Stomach (tissue), 9 donors: ENCODE data around the gene LRCH1. TPM values are rescaled to one million over a fixed set of nuclear protein-coding genes. Genes with fewer than 3 reads are reported as not detected.

Experiments used
- DNase-seq, 2 donors: peaks; one replicate each; pipeline versions ENCODE4 v3.0.0 to v3.0.0-alpha.2; 2013 to 2019
- H3K27ac ChIP-seq, 5 donors: fragments of 200-600 bp in 4 of 5; sonication (generic) in 4 of 5; one replicate each; pipeline ENCODE4 v1.5.1; 2013 to 2019; ENCODE audit warnings: mild to moderate bottlenecking in 1 of 5, moderate library complexity in 1 of 5
- H3K27me3 ChIP-seq, 3 donors: fragments of 200-600 bp; sonication (generic); one replicate each; pipeline ENCODE4 v1.5.1; 2017 to 2019; ENCODE audit warnings: mixed run types in 1 of 3
- H3K36me3 ChIP-seq, 4 donors: fragments of 200-600 bp; sonication (generic); 1 replicate in 3 of 4; 2 replicates in 1 of 4; pipeline ENCODE4 v1.5.1; 2016 to 2019
- H3K4me1 ChIP-seq, 4 donors: fragments of 200-600 bp; sonication (generic); one replicate each; pipeline ENCODE4 v1.5.1; 2016 to 2019
- H3K4me3 ChIP-seq, 4 donors: fragments of 200-600 bp; sonication (generic) in 3 of 4; one replicate each; pipeline ENCODE4 v1.5.1; 2016 to 2019; ENCODE audit warnings: mild to moderate bottlenecking in 1 of 4
- H3K9me3 ChIP-seq, 4 donors: fragments of 200-600 bp; sonication (generic); one replicate each; pipeline ENCODE4 v1.5.1; 2016 to 2019
- CTCF ChIP-seq, 7 experiments: fragments of 450-650 bp in 4 of 7; fragments of 200-600 bp in 3 of 7; sonication (generic) in 3 of 7; IDR thresholded peaks; one replicate each; pipeline ENCODE4 v1.5.1; 2016 to 2019; ENCODE audit warnings: antibody characterized with exemption in 7 of 7, control low read depth in 2 of 7, mild to moderate bottlenecking in 1 of 7
- EP300 ChIP-seq: sonication (generic); formaldehyde crosslinking; IDR thresholded peaks from one replicate; pipeline ENCODE4 v1.6.1; 2017; ENCODE audit warnings: antibody characterized with exemption
- POLR2A ChIP-seq, 4 donors: fragments of 450-650 bp; IDR thresholded peaks; one replicate each; pipeline ENCODE4 v1.6.1; 2016; ENCODE audit warnings: antibody characterized with exemption in 4 of 4, control low read depth in 2 of 4, mild to moderate bottlenecking in 1 of 4, moderate library complexity in 1 of 4
- POLR2AphosphoS5 ChIP-seq, 3 donors: sonication (generic); formaldehyde crosslinking; IDR thresholded peaks; one replicate each; pipeline ENCODE4 v1.6.1; 2016; ENCODE audit warnings: antibody characterized with exemption in 3 of 3
- WGBS, 5 donors: extraction: QIAGEN DNeasy Blood & Tissue Kit in 3 of 5; methylation state at CpG; one replicate each; pipeline versions ENCODE4 v1.1.5 to v1.1.7; 2013 to 2018; 5-methylcytosine and 5-hydroxymethylcytosine counted together
- intact Hi-C: fragments of 100-400 bp; cut with DNase I; formaldehyde crosslinking; loops from one replicate; pipeline ENCODE4 v1.15.1; 2023; ENCODE audit warnings: low total_unique reads
- polyA plus RNA-seq, 3 donors: library from polyadenylated mRNA; stranded (reverse); fragments of 200-250 nt; gene quantifications; one replicate each; pipeline ENCODE4 v1.2.3, GENCODE V29; 2013
- total RNA-seq, 5 donors: library from RNA; depleted of rRNA; stranded (reverse); fragments of >200 nt; gene quantifications; one replicate each; pipeline versions ENCODE4 v1.1.0 to v1.2.3, GENCODE V29; 2014 to 2016
- donor health status: healthy with polysubstance abuse.
- donor health status: Bipolar disorder and iron deficiency.
- donor health status: healthy.

Gene LRCH1
- total and polyA plus RNA-seq, 8 donors: 5.4 to 70.6 (median 19.4) TPM

GRCh38 chr13:46665248-46665632 is 112.3 kb downstream of the LRCH1 start:
- Histone ChIP-seq H3K27me3 (no peaks in the 10 kb centered on the region), H3K27ac (peak overlapping the region; percentile 64 to 88 (median 79)), H3K4me3 (no peak overlapping the region), H3K4me1 (peaks cover 62 to 97% (median 82%) of the 10 kb centered on the region in 4 donors), H3K36me3 (peaks cover 0 to 7% (median 6%) of the 10 kb centered on the region in 4 donors), H3K9me3 (no peaks in the 10 kb centered on the region)
- intact Hi-C loops: no loop called here
- TF ChIP-seq POLR2A (IDR thresholded peaks at IDR 0.05) (no peak), EP300 (no peak), POLR2AphosphoS5 (IDR thresholded peaks at IDR 0.05) (no peak), CTCF (IDR thresholded peaks at IDR 0.05) (no peak)
- DNase-seq: no peak

GRCh38 chr13:46665633-46666482 is 112.9 kb downstream of the LRCH1 start:
- no peak overlapping the region for H3K4me3 ChIP-seq
- H3K27ac ChIP-seq: peak overlapping the region; percentile 64 to 88 (median 79)
- no peaks in the 10 kb centered on the region for H3K27me3 ChIP-seq
- DNase-seq: peak in 1 of 2 donors; percentile 60
- peaks cover 60 to 91% (median 76%) of the 10 kb centered on the region in 4 donors for H3K4me1 ChIP-seq
- peaks cover 0 to 13% (median 11%) of the 10 kb centered on the region in 4 donors for H3K36me3 ChIP-seq
- 13 to 20% (median 15%) methylated on average over 7 of the region's 7 CpGs for WGBS, 5 donors
- H3K9me3 ChIP-seq: no peaks in the 10 kb centered on the region
- TF ChIP-seq POLR2A (IDR thresholded peaks at IDR 0.05) (no peak), EP300 (no peak), CTCF (IDR thresholded peaks at IDR 0.05) (no peak), POLR2AphosphoS5 (IDR thresholded peaks at IDR 0.05) (peak in 1 of 3 donors; percentile 3)
- intact Hi-C loops: no loop called here

GRCh38 chr13:46666727-46667456 is 113.9 kb downstream of the LRCH1 start:
- Histone ChIP-seq H3K4me1 (peaks cover 53 to 80% (median 67%) of the 10 kb centered on the region in 4 donors), H3K9me3 (no peaks in the 10 kb centered on the region), H3K36me3 (peaks cover 0 to 20% (median 16%) of the 10 kb centered on the region in 4 donors), H3K27ac (peak overlapping the region; percentile 64 to 88 (median 76)), H3K4me3 (no peak overlapping the region), H3K27me3 (no peaks in the 10 kb centered on the region)
- WGBS, 5 donors: 37 to 58% (median 52%) methylated on average over 3 of the region's 3 CpGs
- TF ChIP-seq EP300 (no peak), POLR2AphosphoS5 (IDR thresholded peaks at IDR 0.05) (peak in 1 of 3 donors; percentile 15)
- intact Hi-C loops: no loop called here
- peak in 1 of 2 donors; percentile 50 for DNase-seq

- intact Hi-C loops: no loop called here
- H3K4me3 ChIP-seq: peak overlapping the region in 2 of 4 donors; percentile 0 to 22
- DNase-seq: peak in 1 of 2 donors; percentile 62
- peaks cover 0 to 26% (median 16%) of the 10 kb centered on the region in 4 donors for H3K36me3 ChIP-seq
- H3K9me3 ChIP-seq: no peaks in the 10 kb centered on the region
- TF ChIP-seq EP300 (no peak), POLR2AphosphoS5 (IDR thresholded peaks at IDR 0.05) (no peak), CTCF (IDR thresholded peaks at IDR 0.05) (no peak), POLR2A (IDR thresholded peaks at IDR 0.05) (no peak)
- H3K4me1 ChIP-seq: peaks cover 46 to 73% (median 61%) of the 10 kb centered on the region in 4 donors
- H3K27ac ChIP-seq: peak overlapping the region in 4 of 5 donors; percentile 37 to 88 (median 58)
- H3K27me3 ChIP-seq: no peaks in the 10 kb centered on the region
- WGBS, 5 donors: 59 to 74% (median 69%) methylated on average over 4 of the region's 4 CpGs
These were observed 114.8 kb downstream of the LRCH1 start for GRCh38 chr13:46667687-46668281.
